Islet of Langerhans (tissue), 1 donor: ENCODE data around the gene KRTAP19-8.

ENCODE experiments used
- FAIRE-seq: peaks from one replicate; lab custom pipeline; 2011; peaks lifted over from hg19 to GRCh38; lab: Jason Lieb, UNC

Gene KRTAP19-8, protein sequence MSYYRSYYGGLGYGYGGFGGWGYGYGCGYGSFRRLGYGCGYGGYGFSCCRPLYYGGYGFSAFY

DNA sequence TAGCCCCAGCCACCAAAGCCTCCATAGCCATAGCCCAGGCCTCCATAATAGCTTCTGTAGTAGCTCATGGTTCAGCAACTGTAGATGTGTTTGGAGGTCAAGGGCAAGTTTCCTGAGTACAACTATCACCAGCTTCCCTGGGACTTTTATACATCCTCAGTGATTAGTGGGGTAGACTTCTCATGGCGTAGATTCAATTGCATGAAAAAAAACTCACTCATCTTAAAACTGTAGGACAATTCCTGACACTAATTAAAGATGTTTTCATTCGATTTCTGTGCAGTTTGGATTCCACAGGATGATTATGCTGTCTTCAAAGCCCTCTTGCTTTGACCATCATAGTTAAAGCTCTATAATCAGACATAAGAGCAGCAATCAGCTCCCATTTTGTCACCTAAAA lies at the start of gene KRTAP19-8:
TSS of gene KRTAP19-8 (minus strand) at position 101 of the 400 bp plus-strand sequence. CDS start at position 68, 33 bp downstream.
- FAIRE-seq: no peak

GRCh38 chr21:31087639-31088473 lies 49.6 kb upstream of the KRTAP19-8 start:
- FAIRE-seq: no peak

DNA sequence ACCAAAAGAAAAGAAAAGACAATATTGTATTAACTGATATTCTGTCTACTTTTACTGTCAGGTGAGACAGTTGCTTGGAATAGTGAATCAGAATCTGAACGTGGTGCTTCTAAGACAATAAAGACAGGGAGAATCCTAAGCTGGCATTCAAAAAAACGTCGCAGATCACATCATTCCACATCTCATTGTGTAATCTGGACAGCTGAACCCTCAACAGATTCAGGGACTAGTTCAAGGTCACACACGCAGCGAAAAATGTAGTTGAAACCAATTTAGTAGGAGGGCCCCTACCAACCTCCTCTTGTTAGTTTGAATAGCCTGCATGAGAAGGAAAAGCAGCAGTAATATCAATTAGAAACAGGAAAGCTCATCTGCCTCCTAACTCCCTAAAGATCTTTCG lies 46.4 kb upstream of the KRTAP19-8 start:
- FAIRE-seq: no peak

- FAIRE-seq: no peak
Measured at GRCh38 chr21:31078796-31079195, 40.5 kb upstream of the KRTAP19-8 start.

DNA sequence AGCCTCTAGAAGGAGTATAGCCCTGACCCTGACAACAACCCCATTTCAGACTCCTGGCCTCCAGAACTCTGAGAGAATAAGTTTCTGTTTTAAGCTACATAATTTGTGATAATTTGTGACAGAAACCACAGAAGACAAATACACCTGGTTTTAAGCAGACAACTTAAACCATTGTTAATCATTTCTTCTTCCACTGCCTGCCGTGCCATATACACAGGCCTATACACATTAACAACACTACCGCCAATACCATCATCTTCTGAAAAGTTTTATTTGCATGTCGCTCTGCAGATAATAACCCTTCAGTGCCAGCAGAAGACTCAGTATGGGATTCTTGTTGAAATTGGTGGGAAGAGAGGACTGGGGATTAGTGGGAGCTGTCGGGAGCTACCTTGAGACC lies 39.9 kb upstream of the KRTAP19-8 start:
- FAIRE-seq: no peak

DNA sequence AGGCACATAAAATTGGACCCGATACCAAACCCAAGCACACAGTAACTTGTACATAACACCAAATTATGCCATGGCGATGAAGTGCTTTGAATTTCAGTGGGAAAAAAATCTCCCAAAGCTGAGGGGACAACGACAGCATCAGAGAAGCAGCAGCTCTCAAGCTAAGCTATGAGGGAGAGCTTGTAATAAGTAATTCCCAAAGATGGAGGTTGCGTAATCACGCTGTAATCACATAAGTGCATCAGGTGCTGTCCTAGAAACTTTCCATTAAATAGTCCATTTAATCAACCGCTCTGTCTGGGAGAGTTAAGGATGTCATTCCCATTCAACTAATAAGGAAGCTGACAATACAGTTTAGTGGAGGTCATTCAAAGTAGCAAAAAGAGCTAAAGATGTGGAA lies 37.6 kb upstream of the KRTAP19-8 start:
- no peak for FAIRE-seq

GRCh38 chr21:31072533-31072932 lies 34.3 kb upstream of the KRTAP19-8 start:
- no peak for FAIRE-seq

DNA sequence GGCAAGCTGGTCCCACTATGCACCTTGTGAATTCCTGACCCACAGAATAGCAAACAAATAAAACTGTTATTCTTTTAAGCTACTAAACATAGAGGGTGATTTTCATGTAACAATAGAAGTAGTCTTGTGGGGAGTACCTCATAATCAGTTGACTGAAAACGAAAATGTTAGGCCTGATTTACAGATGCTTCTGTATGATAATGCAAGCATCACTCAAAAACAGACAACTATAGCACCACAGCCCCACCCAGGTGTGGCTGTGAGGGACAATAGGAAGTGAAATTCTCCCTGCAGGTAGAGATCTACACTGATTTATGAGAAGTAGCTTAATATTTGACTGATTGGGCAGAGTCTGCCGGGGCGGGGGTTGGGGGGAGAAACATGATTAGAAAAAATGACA lies 26.5 kb upstream of the KRTAP19-8 start:
- FAIRE-seq: no peak

DNA sequence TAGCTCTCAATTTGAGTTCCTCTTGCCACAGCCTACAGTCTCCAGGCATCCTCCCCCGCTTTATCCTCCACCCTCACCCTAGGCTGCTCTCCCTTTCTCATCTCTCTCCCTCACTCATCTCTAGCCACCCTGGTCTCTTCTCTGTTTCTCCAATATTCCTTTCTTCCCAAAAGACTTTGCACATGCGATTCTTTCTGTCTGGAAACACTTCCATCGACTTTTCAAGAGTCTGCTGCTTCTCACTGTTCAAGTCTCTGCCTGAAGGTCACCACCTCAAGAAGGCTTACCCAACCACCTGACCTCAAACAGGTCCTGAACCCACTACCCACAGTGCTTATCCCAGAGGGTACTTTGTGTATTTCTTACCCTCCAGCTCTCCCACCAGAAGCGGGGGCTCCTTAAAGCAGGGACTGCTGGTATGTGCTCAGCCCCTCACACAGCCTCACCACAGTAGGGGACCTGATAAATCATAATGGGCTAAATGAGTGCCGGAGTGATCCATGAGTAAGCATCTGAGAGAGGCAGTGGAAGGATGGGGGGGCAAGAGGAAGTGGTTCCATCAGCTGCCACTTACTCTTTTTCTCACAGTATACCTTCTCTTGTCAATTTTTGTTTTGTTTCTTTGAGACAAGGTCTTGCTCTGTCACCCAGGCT lies 14.3 kb upstream of the KRTAP19-8 start:
- no peak for FAIRE-seq

DNA sequence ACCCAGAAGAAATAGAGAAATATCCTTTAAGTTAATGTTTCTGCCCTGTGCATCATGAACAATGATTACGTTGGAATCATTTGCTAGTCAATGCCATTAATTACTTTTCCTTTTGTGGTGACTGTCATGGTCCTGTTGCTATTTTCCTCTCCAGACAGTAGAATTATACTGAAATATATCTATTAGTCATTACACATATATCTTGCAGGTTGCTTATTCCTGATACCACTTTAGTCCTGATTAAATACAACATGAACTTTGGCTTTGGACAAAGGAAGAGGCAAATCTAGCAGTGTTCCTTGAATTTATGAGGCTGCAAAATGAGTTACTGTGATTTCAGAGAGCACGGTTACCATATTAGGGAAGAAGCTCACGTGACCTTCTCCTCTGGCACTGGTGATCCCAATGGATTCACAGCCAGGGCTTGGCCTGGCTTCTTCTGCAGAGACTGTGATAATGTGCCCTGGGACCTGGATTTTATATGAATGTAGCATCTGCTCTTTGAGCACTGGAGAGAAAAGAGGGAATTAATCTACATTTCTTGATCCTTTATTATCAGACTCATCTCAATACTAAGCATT lies 12.4 kb upstream of the KRTAP19-8 start:
- FAIRE-seq: no peak

GRCh38 chr21:31045841-31046240 lies 7.6 kb upstream of the KRTAP19-8 start:
- FAIRE-seq: no peak

DNA sequence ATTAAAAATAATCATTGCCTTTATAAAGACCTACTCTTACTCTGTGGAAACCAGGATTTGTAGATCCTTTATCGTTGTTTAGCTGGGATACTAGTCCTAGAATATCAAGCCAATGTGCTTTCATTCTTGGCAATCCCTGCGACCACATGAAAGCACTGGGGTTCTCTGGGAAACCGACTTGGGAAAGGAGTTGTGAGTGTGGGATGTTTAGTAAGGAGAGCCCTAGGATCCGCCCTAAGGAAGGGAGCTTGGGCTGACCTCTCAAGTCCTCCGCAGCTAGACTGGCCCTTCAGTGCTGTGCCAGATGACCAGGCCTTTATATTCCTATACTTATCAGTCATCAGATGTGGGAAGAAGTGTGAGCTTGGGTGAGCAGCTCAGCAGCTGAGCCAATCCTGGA lies 5.2 kb upstream of the KRTAP19-8 start:
- FAIRE-seq: no peak

DNA sequence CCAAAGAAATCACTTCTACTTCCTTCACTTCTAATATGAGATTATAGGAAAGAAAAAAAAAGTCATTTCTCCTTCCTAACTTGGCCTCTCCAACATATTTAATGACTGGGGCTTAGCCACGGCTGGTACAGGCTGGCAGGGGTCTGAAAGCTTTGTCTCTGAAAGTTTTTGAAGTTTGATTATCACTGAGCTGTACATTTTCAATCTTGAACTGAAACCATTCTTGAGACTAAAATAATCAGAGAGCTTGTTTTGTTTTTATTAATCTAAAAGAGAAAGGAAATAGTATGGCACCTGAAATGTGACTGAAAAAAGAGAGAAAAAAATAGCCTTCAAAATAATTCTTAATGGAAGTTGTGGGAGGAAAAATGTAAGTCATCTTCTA lies 3.8 kb upstream of the KRTAP19-8 start:
- FAIRE-seq: no peak

DNA sequence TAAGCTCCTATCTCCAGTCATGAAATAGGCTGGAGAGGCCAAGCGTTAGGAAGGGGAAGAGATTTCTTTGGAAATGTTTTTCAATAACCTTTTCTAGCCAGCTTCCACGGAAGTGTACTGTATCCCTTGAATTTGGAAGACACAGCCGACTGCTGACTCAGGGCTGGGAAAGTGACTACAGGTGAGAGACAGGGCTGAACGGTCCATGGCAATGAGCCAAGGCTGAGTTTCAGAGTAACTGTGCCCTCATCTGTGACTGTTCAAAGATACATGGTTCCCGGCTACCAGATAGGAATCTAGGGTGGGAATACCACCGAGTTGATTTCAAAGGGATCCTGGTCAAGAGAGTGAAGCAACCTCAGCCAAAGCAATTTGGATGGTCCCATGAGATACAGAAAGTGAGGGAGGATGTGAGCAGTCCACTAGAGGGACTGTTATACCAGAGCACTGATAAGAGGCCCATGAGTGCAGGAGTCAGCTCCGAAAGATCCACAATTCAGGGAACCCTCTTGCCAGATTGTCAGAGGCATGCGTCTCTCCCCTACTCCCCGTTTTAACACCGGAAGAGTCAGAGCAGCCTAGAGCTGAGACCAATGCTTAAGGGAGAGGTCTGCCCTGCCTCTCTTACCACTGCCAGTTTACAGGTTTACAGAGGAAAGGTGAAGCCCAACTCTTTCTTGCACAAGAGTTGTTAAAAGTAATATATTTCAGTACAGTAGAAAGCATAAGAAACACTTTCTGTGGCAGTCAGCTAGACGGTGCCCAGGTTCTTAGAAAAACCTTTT lies 3.2 kb upstream of the KRTAP19-8 start:
- FAIRE-seq: no peak

DNA sequence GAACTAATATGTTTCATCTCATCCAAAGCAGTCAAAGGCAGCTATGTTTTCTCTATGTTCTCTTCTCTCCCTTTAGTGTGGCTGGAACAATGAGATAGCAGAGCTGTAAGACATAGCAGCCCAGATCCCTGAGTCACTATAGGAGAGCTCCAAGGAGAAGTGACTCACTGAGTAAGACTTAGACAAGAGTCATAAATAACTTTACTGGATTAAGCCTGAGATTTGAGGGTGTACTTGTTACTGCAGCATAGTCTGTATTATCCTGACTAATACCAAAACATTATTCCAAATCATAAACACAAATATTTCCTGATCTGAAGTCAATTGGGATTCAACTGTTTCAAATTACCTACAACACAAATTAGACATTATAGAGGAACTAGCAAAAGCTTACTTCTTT lies 3.9 kb downstream of the KRTAP19-8 start:
- no peak for FAIRE-seq

DNA sequence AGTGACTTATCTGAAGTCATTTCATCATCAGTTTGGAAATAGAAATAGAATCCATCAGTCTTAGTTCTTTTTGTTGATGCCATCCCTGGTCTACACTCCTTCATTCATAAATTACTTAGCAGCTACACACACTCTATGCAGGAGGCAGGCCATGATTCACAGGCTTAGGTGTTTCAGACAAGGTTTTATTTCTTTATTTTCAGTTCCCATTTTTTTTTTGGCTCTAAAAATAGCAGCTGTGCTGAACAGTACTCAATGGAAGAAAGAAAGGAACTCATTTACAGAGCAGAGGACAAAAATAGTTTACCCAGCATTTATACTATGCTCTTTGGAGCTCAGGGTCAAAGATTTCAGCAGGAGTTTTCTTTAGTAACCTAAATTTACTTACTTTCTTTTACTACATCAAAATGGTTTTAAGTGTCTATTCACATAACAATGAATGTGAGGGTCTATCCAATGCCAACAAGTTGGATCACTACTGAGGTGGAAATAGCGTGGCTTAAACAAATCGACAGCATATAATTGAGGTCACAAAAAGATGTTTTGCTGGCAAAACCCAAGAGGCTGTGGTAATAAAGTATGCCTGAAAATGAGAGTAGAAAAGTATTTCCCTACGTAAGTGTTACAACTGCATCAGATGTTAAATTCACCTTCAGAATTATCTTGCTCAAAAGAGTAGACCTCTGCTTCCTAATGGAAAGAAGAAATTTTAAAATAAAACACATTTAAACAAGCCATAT lies 7.7 kb downstream of the KRTAP19-8 start:
- no peak for FAIRE-seq

- no peak for FAIRE-seq
Measured at GRCh38 chr21:31023680-31024079, 14.6 kb downstream of the KRTAP19-8 start.

- FAIRE-seq: no peak
Measured at GRCh38 chr21:31022306-31022705, 16.0 kb downstream of the KRTAP19-8 start.

- no peak for FAIRE-seq
Measured at GRCh38 chr21:31018232-31018631, 20.0 kb downstream of the KRTAP19-8 start.

GRCh38 chr21:31014891-31015290 lies 23.4 kb downstream of the KRTAP19-8 start:
- no peak for FAIRE-seq

DNA sequence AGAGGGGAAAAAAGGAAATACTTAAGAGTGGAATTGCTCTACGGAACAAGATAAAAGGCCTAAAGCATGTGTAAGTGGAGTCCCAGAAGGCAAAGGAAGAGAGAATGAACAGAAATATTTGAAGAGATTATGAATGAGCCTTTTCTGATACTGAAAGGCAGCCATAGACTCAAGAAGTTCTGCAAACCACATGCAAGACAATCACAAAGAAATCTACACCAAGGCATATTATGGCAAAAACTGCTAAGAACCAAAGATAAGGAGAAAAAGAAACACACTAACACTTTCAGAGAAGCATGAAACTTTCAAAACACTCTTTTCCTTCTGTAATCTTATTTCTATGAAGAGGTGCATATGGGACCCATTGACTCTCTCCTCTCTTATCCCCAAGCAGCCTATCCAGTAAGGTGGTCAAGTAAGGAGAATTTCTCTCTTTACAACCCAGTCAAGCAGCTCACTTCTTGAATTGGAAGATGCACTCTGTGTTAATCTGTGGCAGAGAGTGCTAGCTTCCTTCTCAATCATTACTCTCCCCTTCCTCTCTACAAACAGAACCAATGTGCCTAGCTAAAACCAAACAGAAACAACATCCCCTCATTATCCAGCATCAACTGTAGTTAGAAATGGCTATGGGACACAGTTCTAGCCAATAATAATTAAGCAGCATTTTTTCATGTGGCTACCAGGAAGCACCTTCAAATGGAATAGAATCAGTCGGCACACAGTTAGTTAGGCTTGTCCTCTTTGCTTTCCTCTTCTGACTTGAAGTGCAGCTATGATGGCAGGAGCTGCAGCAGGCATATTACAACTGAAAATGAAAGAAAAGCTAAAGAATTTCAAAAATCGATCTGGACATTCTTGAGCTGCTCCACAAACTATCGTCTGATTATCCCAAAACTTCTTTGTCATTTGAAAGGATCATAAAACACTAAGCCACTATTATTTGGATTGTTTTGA lies 25.9 kb downstream of the KRTAP19-8 start:
- no peak for FAIRE-seq
